ENCODE results near the gene ZNF714.
"Not testable (repeated sequence)": the region's sequence is repeated elsewhere in the genome, so short reads cannot be mapped to it uniquely, and the experiment has no call there.

The ZNF714 gene

GRCh38 chr19:21130097-21130775 lies 48.2 kb downstream of the ZNF714 start:
- no peak for DNase-seq

DNA sequence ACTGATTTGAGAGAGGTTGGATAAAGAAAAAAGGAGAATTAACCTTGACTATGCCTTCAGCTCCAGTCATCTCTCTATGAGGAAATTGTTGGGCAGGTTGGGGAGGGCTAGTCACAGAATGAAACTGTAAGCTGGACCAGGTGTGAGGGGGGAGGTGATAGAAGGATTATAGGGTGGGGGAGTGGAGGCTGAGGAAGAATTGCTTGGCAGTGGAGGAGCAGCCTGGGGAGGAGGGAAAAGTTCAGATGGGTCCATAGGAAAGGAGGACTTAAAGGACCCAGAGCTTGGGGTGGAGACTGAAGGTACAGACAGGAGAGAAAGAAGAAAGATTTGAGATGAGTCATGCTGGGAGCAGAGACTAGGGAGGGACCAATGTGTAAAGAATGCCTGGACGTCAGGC lies 51.6 kb downstream of the ZNF714 start:
- DNase-seq, result no peak

DNA sequence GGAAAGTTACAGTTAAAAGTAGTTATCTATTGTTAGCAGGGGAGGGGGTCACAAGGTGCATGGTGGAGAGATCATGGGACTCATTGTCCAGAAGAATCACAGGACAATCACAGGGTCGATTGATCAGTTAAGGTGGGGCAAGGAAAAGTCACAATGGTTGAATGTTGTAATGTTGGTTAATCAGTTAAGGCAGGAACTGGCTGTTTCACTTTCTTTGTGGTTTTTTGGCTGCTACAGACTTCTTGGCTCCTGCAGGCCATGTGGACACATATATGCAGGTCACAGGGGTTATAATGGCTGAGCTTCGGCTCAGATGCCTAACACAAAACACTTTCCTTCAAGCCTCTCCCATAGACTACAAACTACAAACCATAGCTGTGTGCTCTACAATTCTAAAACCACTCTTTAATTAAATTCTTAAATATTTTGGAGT lies 52.9 kb downstream of the ZNF714 start:
- no peak for DNase-seq

GRCh38 chr19:21135433-21135832 lies 53.4 kb downstream of the ZNF714 start:
- DNase-seq, result no peak

DNA sequence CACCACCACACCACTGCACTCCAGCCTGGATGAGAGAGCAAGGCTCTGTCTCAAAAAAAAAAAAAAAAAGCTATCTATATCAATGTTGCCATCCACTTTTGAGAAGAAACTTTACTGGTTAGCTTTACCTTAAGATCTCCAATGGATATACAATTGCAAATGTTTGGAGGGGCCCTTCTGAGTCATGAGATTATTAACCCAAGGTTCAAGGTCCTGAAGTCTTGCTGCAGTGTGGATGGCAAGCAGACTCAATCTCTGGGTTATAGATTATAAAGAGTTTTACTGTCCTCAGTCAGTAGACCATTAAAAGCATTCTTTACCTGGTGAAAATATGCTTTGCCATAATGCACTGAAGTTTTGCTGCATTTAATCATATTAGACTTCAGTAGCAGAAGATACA lies 56.1 kb downstream of the ZNF714 start:
- DNase-seq, result no peak

DNA sequence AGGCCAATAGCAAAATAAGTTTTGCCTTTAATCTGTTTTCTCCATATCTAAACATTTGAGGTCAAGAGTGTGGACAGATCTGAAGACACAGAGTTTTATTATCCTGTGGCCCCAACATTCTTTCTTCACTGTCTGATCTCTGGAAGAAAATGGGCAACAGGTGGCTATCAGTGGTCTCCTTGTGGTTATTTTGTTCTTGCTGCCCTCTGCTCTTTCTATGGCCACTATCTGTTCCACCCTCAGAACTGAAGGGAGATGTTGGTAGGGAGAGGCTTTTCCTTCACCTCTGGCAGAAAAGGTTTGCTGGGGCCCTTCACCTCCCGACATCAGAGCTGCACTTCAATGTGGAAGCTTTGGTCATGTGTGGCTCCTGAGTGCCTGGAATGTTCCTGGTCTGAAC lies 59.0 kb downstream of the ZNF714 start:
- DNase-seq, result not testable (repeated sequence)

DNA sequence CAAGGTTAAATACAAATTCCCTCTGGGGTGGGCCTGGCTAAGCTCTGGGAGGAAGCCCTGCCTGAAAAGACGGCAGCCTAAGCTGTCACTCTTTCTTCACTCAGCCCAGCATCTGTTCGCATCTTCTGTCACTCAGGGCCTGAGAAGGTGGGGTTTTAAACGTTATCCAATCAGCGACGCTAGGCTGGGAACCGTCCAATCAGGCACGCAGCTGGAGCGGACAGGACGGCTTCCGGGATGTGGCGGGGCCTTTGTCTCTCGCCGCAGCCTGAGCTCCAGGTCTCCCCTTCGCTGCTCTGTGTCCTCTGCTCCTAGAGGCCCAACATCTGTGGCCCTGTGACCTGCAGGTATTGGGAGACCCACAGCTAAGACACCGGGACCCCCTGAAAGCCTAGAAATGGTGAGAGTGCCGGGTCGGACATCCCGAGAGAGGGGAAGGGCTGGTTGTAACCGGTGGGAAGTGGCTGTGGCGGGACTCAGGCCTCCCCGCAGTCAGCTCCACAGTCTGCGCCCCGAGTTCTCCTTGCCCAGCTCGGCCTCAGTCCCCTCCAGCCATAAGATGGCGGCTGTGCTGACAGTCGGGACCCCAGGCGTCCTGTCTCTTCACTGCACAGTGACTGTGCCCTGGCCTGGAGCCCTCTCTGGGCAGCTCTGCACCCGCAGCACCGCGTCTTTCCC lies 59.9 kb downstream of the ZNF714 start, which contains the start of gene ZNF431:
Gene ZNF431 (plus strand): TSS at position 254 of the 678 bp plus-strand sequence. CDS start 144 bp downstream, at position 398.
- peak; percentile 92 to 96 (median 95) for DNase-seq

GRCh38 chr19:21143428-21143827 lies 61.4 kb downstream of the ZNF714 start:
- DNase-seq, result no peak

DNA sequence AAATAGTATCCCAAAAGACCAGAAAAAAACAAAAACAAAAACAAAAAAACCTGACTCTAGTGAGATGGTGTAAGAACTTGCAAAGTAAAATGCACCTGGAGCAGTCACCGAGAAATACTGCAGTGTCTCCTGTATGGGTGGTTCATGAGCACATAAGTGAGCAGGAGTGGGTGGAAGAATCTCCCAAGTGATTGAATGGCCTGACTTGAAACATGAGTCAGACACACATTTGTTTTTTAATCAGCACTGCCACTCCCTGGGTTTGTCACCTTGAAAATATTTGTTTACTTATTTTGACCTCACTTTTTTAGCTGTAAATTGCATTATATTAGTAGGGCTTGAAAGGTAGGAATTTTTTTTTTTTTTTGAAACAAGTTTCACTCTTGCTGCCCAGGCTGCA lies 61.9 kb downstream of the ZNF714 start:
- DNase-seq, result peak in 2 of 4 experiments; percentile 20 to 22

- no peak for DNase-seq
Observed at GRCh38 chr19:21147540-21147939, 65.5 kb downstream of the ZNF714 start.

DNA sequence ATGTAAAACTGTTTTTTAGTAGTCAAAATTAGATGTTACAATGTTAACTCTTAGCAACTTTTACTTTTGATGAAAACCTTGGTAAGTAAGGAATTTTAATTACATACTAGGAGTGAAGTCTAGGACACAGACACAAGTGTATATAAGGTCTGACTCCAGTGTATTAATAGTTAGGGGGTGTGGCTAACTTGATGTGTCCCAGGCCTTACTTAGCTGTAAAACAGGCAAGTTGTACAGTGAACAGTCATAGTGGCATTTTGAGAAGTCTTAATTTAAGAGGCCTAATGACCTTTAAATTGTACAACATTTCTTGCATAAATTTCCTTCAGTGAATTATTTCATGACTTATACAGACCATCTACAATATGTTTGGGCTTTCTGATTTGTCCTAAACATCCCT lies 66.7 kb downstream of the ZNF714 start:
- no peak for DNase-seq

- no peak for DNase-seq
Observed at GRCh38 chr19:21149877-21150276, 67.9 kb downstream of the ZNF714 start.

GRCh38 chr19:21151460-21151859 lies 69.5 kb downstream of the ZNF714 start:
- DNase-seq, result no peak

- no peak for DNase-seq
Observed at GRCh38 chr19:21158523-21159135, 76.6 kb downstream of the ZNF714 start.

DNA sequence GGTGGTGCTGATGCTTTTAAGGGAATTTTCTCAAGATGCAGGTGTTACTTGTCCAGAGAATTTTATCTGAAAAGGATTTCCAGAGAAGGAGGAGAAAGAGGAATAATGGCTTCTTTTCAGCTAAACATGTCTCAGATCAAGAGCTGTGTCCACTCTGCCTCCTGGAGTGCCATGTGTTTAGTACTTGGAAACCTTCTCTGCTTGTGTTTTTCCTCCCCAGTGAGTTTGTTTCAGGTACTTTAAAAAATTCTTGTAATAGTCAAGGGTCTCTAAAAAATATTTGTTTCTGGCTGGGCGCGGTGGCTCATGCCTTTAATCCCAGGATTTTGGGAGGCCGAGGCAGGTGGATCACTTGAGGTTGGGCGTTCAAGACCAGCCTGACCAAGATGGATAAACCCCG lies 82.5 kb downstream of the ZNF714 start:
- no peak for DNase-seq

- DNase-seq, result no peak
Observed at GRCh38 chr19:21166436-21166835, 84.4 kb downstream of the ZNF714 start.

All from suppressor macrophage (primary cell).